Transverse colon (tissue), 4 donors: Measurements from ENCODE around the gene FBXO36. TPM values are rescaled to one million over a fixed set of nuclear protein-coding genes. Genes with fewer than 3 reads are reported as not detected.
"Not testable (repeated sequence)": the region's sequence is repeated elsewhere in the genome, so short reads cannot be mapped to it uniquely, and the experiment has no call there.

ENCODE experiments used
- DNase-seq: peaks from one replicate; pipeline ENCODE4 v3.0.0-alpha.2; 2019
- H3K27ac ChIP-seq, 4 donors: fragments of 200-600 bp; sonication (generic); 2 replicates each; pipeline ENCODE4 v1.5.1; 2016 to 2018; ENCODE audit warnings: inconsistent platforms in 4 of 4
- H3K27me3 ChIP-seq: fragments of 200-600 bp; sonication (generic); 2 replicates; pipeline ENCODE4 v1.5.1; 2017; ENCODE audit warnings: inconsistent platforms
- H3K36me3 ChIP-seq, 4 donors: fragments of 200-600 bp; sonication (generic); 2 replicates each; pipeline ENCODE4 v1.5.1; 2017 to 2019; ENCODE audit warnings: inconsistent platforms in 4 of 4
- H3K4me1 ChIP-seq, 4 donors: fragments of 200-600 bp; sonication (generic); 2 replicates each; pipeline ENCODE4 v1.5.1; 2017 to 2020; ENCODE audit warnings: inconsistent platforms in 4 of 4
- H3K4me3 ChIP-seq, 4 donors: fragments of 200-600 bp; sonication (generic); 1 replicate in 1 of 4; 2 replicates in 3 of 4; pipeline versions ENCODE4 v1.5.1 to v1.6.1; 2017 to 2019; ENCODE audit warnings: inconsistent platforms in 4 of 4
- H3K9me3 ChIP-seq, 2 donors: fragments of 200-600 bp; sonication (generic); 2 replicates each; pipeline ENCODE4 v1.5.1; 2017 to 2019; ENCODE audit warnings: inconsistent platforms in 2 of 2
- EP300 ChIP-seq: sonication (generic); formaldehyde crosslinking; IDR thresholded peaks from one replicate; pipeline ENCODE4 v1.6.1; 2017; ENCODE audit warnings: antibody characterized with exemption, low read depth
- POLR2A ChIP-seq: fragments of 450-650 bp; IDR thresholded peaks from one replicate; pipeline ENCODE4 v1.6.1; 2016; ENCODE audit warnings: antibody characterized with exemption, mild to moderate bottlenecking, moderate library complexity
- POLR2AphosphoS5 ChIP-seq, 3 donors: sonication (generic); formaldehyde crosslinking; IDR thresholded peaks; one replicate each; pipeline ENCODE4 v1.6.1; 2016; ENCODE audit warnings: antibody characterized with exemption in 3 of 3
- WGBS, 2 donors: methylation state at CpG; one replicate each; pipeline ENCODE4 v1.1.5; 2018; ENCODE audit warnings: low coverage in 1 of 2; 5-methylcytosine and 5-hydroxymethylcytosine counted together
- in situ Hi-C, 4 donors: fragments of 200-750 bp; cut with MboI; loops; one replicate each; pipeline versions ENCODE4 v1.15.0 to v1.15.1; 2017; ENCODE audit warnings: low sequenced_read_pairs in 3 of 4, low pct_ligation_motif_present in 1 of 4, low pct_unique_long_range_greater_than_20kb in 1 of 4
- intact Hi-C: fragments of 100-400 bp; cut with DNase I; formaldehyde crosslinking; loops from one replicate; pipeline ENCODE4 v1.15.1; 2023; ENCODE audit warnings: low total_unique reads
- total RNA-seq, 4 donors: library from RNA; depleted of rRNA; stranded (reverse); fragments of >200 nt; gene quantifications; one replicate each; pipeline ENCODE4 v1.1.0, GENCODE V29; 2016
- TF ChIP-seq, protein P1 (sequence below), 5 experiments: fragments of 200-600 bp in 3 of 5; fragments of 450-650 bp in 2 of 5; sonication (generic) in 3 of 5; IDR thresholded peaks; 1 replicate in 2 of 5; 2 replicates in 3 of 5; pipeline ENCODE4 v1.5.1; 2016 to 2017; ENCODE audit warnings: antibody characterized with exemption in 5 of 5, inconsistent platforms in 3 of 5, mild to moderate bottlenecking in 2 of 5, moderate library complexity in 1 of 5

Gene FBXO36
- total RNA-seq, 4 donors from 2014 or later: 0.60 to 2.1 (median 1.3) TPM

DNA sequence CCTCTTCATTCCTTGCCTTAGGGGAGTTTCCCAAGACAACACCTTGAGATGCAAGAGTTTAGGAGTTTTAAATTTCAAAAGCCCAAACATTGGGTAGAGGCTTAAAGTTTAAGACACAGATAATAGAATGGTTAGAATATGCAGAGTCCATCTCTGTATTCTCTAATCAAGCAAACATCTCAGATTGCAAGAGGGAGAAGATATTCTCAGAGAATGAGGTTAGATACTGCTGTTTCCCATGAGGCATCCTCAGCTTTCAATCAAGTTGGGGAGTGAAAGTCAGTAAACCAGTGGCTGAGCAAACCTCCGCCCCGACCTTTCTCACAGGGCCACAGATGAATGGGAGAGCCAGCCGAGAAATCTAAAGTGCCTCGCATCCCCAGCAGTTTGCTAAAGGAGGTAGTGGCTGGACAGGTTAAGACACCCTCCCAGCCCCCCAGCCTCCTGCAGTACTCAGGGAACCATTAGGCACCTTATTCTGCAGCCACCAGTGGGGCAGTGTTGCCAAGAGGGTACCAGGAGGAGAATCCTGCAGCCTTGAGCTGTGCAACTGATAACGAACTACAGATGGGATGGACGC lies 30.0 kb downstream of the FBXO36 start:
- intact Hi-C loops (no loop called here), in situ Hi-C loops (no loop called here)
- WGBS, 2 donors: 92 to 96% methylated on average over 5 to 6 of the region's 6 CpGs
- no peaks in the 10 kb centered on the region for H3K27me3 ChIP-seq
- no peaks in the 10 kb centered on the region for H3K4me1 ChIP-seq
- TF ChIP-seq POLR2AphosphoS5 (IDR thresholded peaks at IDR 0.05): no peak
- no peaks in the 10 kb centered on the region for H3K36me3 ChIP-seq
- no peak for DNase-seq
- no peak overlapping the region for H3K27ac ChIP-seq
- H3K4me3 ChIP-seq: no peak overlapping the region
- no peaks in the 10 kb centered on the region for H3K9me3 ChIP-seq

DNA sequence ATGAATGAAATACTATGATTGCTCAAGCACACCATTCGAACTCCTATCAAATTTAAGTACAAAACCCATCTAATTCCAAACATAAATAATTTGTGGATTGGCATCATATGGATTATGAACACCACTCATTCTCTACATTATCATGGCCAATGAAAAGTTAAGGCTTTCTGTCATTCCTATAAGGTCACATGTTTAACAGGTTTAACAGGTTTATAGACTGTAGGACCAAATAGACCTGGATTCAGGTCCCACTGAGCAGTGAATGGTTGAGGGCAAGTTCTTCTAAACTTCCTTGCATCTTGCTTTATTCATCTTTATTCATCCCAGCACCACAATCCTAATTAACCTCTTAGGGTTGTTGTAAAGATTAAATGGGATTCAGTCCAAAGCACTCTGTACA lies 33.4 kb downstream of the FBXO36 start:
- intact Hi-C loops (no loop called here), in situ Hi-C loops (no loop called here)
- H3K36me3 ChIP-seq: no peaks in the 10 kb centered on the region
- H3K27ac ChIP-seq: no peak overlapping the region
- TF ChIP-seq POLR2A: no peak
- TF ChIP-seq, protein P1, sequence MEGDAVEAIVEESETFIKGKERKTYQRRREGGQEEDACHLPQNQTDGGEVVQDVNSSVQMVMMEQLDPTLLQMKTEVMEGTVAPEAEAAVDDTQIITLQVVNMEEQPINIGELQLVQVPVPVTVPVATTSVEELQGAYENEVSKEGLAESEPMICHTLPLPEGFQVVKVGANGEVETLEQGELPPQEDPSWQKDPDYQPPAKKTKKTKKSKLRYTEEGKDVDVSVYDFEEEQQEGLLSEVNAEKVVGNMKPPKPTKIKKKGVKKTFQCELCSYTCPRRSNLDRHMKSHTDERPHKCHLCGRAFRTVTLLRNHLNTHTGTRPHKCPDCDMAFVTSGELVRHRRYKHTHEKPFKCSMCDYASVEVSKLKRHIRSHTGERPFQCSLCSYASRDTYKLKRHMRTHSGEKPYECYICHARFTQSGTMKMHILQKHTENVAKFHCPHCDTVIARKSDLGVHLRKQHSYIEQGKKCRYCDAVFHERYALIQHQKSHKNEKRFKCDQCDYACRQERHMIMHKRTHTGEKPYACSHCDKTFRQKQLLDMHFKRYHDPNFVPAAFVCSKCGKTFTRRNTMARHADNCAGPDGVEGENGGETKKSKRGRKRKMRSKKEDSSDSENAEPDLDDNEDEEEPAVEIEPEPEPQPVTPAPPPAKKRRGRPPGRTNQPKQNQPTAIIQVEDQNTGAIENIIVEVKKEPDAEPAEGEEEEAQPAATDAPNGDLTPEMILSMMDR (IDR thresholded peaks at IDR 0.05): no peak
- no peak for TF ChIP-seq EP300
- no peak for TF ChIP-seq POLR2AphosphoS5 (IDR thresholded peaks at IDR 0.05)
- 50 to 79% methylated on average over 1 of the region's 1 CpG for WGBS, 2 donors
- H3K4me3 ChIP-seq: no peak overlapping the region
- H3K27me3 ChIP-seq: no peaks in the 10 kb centered on the region
- DNase-seq: no peak
- no peaks in the 10 kb centered on the region for H3K9me3 ChIP-seq
- no peaks in the 10 kb centered on the region for H3K4me1 ChIP-seq

DNA sequence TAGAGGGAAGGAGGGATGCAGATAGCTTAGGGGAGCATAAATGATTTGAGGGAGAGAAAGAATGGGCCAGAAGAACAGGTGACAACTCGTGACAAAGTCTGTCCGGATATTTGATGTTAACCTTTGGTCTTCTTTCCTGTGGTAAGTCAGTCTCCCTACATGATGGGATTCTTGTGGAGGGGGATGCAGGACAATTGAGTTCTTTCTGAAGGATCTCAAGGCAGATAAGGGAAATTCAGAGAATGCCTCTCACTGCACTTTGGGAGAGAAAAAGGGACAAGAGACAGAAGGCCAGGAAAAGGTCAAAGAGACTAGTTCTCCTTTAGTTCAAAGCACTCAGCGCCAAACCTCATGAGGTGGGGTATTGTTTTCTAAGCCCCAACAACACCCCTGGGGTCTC lies 34.2 kb downstream of the FBXO36 start:
- H3K27me3 ChIP-seq: no peaks in the 10 kb centered on the region
- no peaks in the 10 kb centered on the region for H3K9me3 ChIP-seq
- no peak for DNase-seq
- H3K4me3 ChIP-seq: no peak overlapping the region
- no peaks in the 10 kb centered on the region for H3K4me1 ChIP-seq
- H3K36me3 ChIP-seq: no peaks in the 10 kb centered on the region
- in situ Hi-C loops (no loop called here), intact Hi-C loops (no loop called here)
- TF ChIP-seq POLR2A: no peak
- TF ChIP-seq, protein P1 (IDR thresholded peaks at IDR 0.05): no peak
- no peak for TF ChIP-seq EP300
- no peak for TF ChIP-seq POLR2AphosphoS5 (IDR thresholded peaks at IDR 0.05)
- WGBS, 2 donors: 81 to 85% methylated on average over 3 of the region's 3 CpGs
- H3K27ac ChIP-seq: no peak overlapping the region

DNA sequence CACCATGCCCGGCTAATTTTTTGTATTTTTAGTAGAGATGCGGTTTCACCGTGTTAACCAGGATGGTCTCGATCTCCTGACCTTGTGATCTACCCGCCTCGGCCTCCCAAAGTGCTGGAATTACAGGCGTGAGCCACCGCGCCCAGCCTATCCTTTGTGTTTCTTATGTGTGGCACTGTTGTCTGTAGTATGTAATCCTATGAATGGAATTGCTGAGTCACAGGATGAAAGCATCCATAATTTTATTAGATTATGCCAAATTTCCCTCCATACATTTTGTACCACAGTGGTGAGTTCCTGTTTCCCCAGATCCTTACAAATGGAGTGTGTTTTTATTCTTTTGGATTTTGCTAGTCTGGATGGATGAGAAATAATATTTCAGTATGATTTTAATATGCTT lies 41.3 kb downstream of the FBXO36 start:
- H3K36me3 ChIP-seq, H3K4me1 ChIP-seq, in situ Hi-C loops, H3K4me3 ChIP-seq, H3K27ac ChIP-seq, H3K9me3 ChIP-seq, H3K27me3 ChIP-seq, DNase-seq: not testable (repeated sequence)
- 98 to 100% methylated on average over 3 to 9 of the region's 9 CpGs for WGBS, 2 donors
- intact Hi-C loops: loop anchor here (2.0 kb wide), 1 partner anchor 65 kb away; no protein-coding TSS in a partner anchor

DNA sequence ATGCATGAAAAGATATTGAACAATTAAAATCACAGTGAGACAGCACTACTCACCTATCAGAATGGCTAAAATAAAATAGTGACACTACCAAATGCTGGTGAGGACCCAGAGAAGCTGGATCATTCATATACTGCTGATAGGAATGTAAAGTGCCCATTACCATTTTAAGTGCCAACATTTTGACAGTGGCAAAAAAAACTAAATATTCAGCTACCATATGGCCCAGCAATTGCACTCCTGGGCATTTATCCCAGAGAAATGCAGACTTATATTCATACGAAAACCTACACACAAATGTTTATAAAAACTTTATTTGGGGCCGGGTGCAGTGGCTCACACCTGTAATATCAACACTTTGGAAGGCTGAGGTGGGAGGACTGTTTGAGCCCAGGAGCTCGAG lies 47.6 kb downstream of the FBXO36 start:
- intact Hi-C loops: no loop called here
- Histone ChIP-seq H3K36me3 (no peaks in the 10 kb centered on the region), H3K27ac (no peak overlapping the region), H3K4me3 (no peak overlapping the region), H3K9me3 (no peaks in the 10 kb centered on the region), H3K4me1 (no peaks in the 10 kb centered on the region), H3K27me3 (no peaks in the 10 kb centered on the region)
- no peak for DNase-seq
- in situ Hi-C loops: no loop called here
- no peak for TF ChIP-seq EP300
- TF ChIP-seq POLR2A: no peak
- no peak for TF ChIP-seq POLR2AphosphoS5 (IDR thresholded peaks at IDR 0.05)
- TF ChIP-seq, protein P1 (IDR thresholded peaks at IDR 0.05): no peak
- 74 to 77% methylated on average over 3 of the region's 3 CpGs for WGBS, 2 donors
